BLaER1 (cell line): ENCODE measurements around the gene RTP5.
"Not testable (repeated sequence)": the region's sequence is repeated elsewhere in the genome, so short reads cannot be mapped to it uniquely, and the experiment has no call there.

Source experiments
- H3K27ac ChIP-seq: shearing (Covaris generic); formaldehyde crosslinking; 2 replicates; pipeline ENCODE4 v1.8.1; 2022
- H3K27me3 ChIP-seq: shearing (Covaris generic); formaldehyde crosslinking; 2 replicates; pipeline ENCODE4 v1.8.1; 2022
- H3K36me3 ChIP-seq: shearing (Covaris generic); formaldehyde crosslinking; 2 replicates; pipeline ENCODE4 v1.8.1; 2022
- H3K4me1 ChIP-seq: shearing (Covaris generic); formaldehyde crosslinking; 2 replicates; pipeline ENCODE4 v1.8.1; 2022
- H3K4me2 ChIP-seq: shearing (Covaris generic); formaldehyde crosslinking; 2 replicates; pipeline ENCODE4 v1.8.1; 2022
- H3K4me3 ChIP-seq: shearing (Covaris generic); formaldehyde crosslinking; 2 replicates; pipeline ENCODE4 v1.8.1; 2022
- H3K9ac ChIP-seq: shearing (Covaris generic); formaldehyde crosslinking; 2 replicates; pipeline ENCODE4 v1.8.1; 2022
- H3K9me3 ChIP-seq: shearing (Covaris generic); formaldehyde crosslinking; 2 replicates; pipeline ENCODE4 v1.8.1; 2022
- H4K20me1 ChIP-seq: shearing (Covaris generic); formaldehyde crosslinking; 2 replicates; pipeline ENCODE4 v1.8.1; 2022
- Cebpa-rat ChIP-seq: shearing (Covaris generic); IDR thresholded peaks from 2 replicates; pipeline ENCODE4 v1.8.1; 2022

Gene RTP5

DNA sequence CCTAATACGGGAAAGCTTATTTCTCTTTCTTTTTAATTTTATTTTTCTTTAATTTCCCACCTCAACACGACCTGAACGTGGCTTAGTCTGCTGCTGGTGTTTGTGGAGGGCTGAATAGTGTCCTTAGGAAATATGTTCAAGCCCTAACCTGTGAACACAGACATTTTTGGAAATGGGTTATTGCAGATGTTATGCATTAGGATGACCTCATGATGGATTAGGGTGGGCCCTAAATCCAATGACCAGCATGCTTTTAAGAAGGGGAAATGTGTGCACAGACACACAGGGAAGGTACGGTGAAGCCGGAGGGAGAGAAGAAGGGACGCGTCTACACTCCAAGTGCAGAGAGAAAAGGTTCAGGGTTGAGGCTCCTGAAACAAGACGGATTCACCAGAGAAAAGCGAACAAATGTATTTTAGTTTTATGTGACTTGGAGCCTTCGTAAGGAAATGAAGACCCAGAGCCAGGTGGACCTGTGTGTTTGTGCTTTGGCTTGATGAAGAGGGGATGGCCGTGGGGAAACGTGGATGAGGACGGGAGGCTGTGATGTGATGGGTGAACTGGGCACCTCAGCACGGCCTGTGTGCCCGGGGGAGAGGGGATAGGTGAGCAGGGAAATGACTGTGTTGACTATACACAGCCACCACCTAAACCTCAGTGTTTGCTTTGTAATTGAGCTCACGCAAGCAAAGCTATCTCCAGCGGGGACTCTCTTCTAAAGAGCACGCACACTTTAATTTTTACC lies 37.5 kb downstream of the RTP5 start:
- Histone ChIP-seq H3K4me3 (no peak overlapping the region), H3K4me2 (no peak overlapping the region), H4K20me1 (peaks cover 94% of the 10 kb centered on the region), H3K4me1 (peaks cover 45% of the 10 kb centered on the region), H3K27ac (no peak overlapping the region), H3K27me3 (no peaks in the 10 kb centered on the region), H3K36me3 (peaks cover 73% of the 10 kb centered on the region), H3K9ac (no peak overlapping the region), H3K9me3 (peaks cover 40% of the 10 kb centered on the region)
- TF ChIP-seq Cebpa-rat: no peak

DNA sequence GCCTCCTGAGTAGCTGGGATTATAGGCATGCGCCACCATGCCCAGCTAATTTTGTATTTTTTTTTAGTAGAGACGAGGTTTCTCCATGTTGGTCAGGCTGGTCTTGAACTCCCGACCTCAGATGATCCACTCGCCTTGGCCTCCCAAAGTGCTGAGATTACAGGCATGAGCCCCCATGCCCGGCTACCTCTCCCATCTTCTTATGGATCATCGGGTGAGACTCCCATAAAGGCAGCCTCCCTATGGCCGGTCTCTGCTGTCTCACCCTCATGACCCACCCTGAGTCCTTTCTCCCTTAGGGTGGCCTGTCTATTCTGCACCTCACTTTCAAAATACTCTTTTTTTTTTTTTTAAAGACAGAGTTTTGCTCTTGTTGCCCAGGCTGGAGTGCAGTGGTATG lies 38.3 kb downstream of the RTP5 start:
- Histone ChIP-seq H4K20me1 (peaks cover 93% of the 10 kb centered on the region), H3K9me3 (peaks cover 48% of the 10 kb centered on the region), H3K4me1 (peaks cover 37% of the 10 kb centered on the region), H3K36me3 (peaks cover 81% of the 10 kb centered on the region)
- H3K27me3 ChIP-seq, H3K4me3 ChIP-seq, H3K27ac ChIP-seq, H3K4me2 ChIP-seq, H3K9ac ChIP-seq: not testable (repeated sequence)

DNA sequence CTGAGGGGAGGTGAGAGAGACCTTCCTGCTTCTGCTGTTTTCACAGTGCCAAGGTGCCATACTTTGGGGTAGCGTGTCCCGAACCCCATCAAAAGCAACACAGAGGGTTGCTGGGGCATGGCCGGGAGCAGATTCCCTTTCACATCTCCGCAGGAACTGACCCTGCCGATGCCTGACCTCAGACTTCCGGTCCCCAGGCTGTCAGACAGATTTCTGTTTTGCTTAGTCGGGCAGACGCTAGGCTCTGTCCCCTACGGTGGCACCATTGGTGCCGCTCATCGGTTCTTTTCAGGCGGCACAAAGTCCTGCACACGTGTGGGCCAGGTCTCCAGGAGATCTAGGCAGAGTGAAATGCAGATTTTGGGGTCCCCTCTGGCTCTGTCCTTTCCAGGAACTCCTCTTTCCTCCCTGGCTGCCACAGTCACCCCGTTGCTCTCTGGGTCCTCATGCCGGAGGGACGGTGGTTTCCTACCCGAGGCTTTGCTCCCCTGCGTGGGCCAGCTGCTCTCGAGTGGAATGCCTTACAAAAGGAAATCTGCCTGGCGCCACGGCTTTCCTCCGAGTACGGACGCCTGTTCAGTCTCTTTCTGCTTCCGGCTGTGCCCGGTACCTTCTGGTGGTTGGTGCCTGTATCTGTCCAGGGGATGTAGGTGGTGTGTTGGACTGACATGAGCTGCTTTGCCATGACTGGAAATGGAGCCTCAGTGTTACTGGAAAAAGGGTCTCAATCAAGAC lies 39.3 kb downstream of the RTP5 start:
- Histone ChIP-seq H3K9me3 (peaks cover 57% of the 10 kb centered on the region), H3K4me3 (no peak overlapping the region), H3K36me3 (peaks cover 89% of the 10 kb centered on the region), H3K27ac (no peak overlapping the region), H3K4me1 (peaks cover 26% of the 10 kb centered on the region), H3K27me3 (no peaks in the 10 kb centered on the region), H4K20me1 (peaks cover 89% of the 10 kb centered on the region), H3K9ac (no peak overlapping the region), H3K4me2 (no peak overlapping the region)
- no peak for TF ChIP-seq Cebpa-rat

DNA sequence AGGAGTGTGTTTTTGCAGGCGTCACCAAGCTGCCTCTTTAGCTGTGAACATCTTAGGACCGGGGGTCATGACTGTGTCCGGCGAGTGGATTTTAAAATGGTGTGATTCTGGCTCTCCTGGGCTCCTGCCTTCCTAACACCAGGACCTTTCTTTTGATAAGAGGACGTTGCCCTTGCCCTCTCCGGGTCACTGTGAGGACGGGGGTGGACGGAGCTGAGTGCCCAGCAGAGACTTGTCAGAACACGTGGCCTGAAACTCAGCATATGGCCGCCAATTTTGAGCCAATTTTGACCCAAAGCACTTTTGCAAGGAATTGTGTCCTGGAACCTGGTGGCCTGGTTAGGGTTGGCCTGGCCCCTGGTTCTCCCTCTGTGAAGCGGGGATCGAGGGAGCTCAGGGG lies 40.2 kb downstream of the RTP5 start:
- Histone ChIP-seq H3K4me1 (peaks cover 17% of the 10 kb centered on the region), H3K4me2 (no peak overlapping the region), H4K20me1 (peaks cover 89% of the 10 kb centered on the region), H3K9me3 (peaks cover 65% of the 10 kb centered on the region), H3K27me3 (no peaks in the 10 kb centered on the region), H3K27ac (no peak overlapping the region), H3K36me3 (peaks cover 98% of the 10 kb centered on the region), H3K9ac (no peak overlapping the region), H3K4me3 (no peak overlapping the region)
- no peak for TF ChIP-seq Cebpa-rat

DNA sequence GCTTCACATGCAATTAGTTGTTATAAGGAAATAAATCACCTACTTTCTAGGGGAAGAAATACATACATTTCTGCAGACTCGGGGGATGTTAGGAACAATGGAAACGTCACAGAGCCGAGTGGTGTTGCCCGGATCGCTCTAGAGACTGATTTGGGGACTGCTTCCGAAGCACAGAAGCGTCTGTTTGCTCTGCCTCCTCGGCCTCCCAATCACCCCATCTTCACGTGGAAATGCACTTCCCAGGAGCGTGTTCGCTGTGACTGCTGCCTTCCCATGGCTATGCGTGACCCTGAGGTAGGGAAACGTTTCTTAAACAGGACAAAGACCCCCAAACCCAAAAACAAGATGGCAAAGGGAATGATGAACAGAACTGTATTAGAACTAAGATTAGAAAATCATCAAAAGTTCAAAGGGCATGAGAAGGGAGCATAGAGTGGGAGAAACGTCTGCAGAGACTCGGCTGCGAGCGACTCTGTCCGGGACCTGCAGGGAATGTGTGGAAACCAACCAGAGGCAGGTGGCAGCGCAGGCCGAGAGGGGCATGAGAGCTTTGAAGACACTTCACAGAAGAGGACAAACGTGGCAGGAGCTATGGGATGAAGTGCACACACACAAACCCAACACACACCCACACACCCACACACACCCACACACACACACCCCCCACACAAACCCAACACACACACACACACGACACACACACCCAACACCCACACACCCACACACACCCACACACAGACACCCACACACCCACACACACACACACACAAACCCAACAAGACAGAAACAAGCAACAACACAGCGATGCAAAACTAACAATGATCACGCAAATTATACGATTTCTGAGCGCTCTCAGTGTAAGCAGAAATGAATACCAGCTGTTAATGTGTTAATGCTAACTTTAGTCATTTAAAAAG lies 41.3 kb downstream of the RTP5 start:
- peaks cover 76% of the 10 kb centered on the region for H3K9me3 ChIP-seq

DNA sequence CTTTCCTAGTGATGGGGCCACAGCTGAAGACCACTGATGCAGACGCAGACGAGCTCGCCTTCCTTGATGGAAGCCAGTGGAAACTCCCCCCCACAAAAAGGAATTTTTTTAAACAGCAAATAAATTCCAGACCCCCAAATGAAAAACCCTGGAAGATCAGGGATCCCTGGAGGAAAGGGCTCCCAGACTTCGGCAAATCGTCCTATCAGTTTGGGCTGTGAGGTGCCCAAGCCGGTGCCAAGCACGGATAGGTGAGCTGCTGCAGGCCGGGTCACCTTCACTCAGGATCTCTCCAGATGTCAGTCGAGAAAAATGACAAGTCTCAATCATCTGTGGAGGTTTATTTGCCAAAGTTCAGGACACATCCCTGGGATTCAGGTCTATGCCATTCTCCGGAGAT lies 42.0 kb downstream of the RTP5 start:
- Histone ChIP-seq H3K36me3 (peaks cover 97% of the 10 kb centered on the region), H3K27me3 (no peaks in the 10 kb centered on the region), H3K9ac (no peak overlapping the region), H3K9me3 (peaks cover 83% of the 10 kb centered on the region), H3K4me3 (no peak overlapping the region), H3K27ac (no peak overlapping the region), H3K4me2 (no peak overlapping the region), H3K4me1 (no peaks in the 10 kb centered on the region), H4K20me1 (peaks cover 87% of the 10 kb centered on the region)
- TF ChIP-seq Cebpa-rat: no peak

More for the DNA sequence above, 41.3 kb downstream of the RTP5 start:
- no peak for TF ChIP-seq Cebpa-rat
- H3K4me3 ChIP-seq: no peak overlapping the region
- H3K27me3 ChIP-seq: no peaks in the 10 kb centered on the region
- H4K20me1 ChIP-seq: peaks cover 89% of the 10 kb centered on the region
- peaks cover 98% of the 10 kb centered on the region for H3K36me3 ChIP-seq
- peaks cover 6% of the 10 kb centered on the region for H3K4me1 ChIP-seq
- no peak overlapping the region for H3K4me2 ChIP-seq
- no peak overlapping the region for H3K9ac ChIP-seq
- H3K27ac ChIP-seq: no peak overlapping the region

DNA sequence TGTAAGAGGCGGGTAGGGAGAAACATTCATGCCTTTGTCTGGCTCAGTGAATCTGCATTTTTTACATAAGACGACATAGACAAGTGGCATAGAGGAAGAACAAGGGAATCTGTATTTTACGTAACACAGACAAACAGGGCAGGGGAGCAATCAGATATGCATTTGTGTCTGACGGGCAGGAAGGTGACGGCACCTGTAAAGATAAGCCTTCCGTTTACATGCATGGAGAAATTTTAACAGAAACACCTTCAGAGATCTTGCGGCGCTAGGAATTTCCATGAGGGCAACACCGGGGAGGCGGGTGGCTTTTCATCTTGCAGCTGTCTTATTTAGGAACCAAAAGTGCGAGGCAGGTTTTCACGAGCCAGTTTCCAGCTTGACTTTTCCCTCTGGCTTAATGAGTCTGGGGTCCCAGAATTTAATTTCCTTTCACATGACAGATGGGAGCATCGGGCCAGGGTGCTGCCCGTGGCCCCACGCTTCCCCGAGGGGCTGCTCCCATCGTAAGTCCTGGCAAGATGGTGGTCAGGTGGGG lies 42.6 kb downstream of the RTP5 start:
- Histone ChIP-seq H3K9ac (no peak overlapping the region), H3K36me3 (peaks cover 91% of the 10 kb centered on the region), H3K4me2 (no peak overlapping the region), H4K20me1 (peaks cover 86% of the 10 kb centered on the region), H3K27me3 (no peaks in the 10 kb centered on the region), H3K27ac (no peak overlapping the region), H3K9me3 (peaks cover 83% of the 10 kb centered on the region), H3K4me1 (no peaks in the 10 kb centered on the region), H3K4me3 (no peak overlapping the region)
- no peak for TF ChIP-seq Cebpa-rat

DNA sequence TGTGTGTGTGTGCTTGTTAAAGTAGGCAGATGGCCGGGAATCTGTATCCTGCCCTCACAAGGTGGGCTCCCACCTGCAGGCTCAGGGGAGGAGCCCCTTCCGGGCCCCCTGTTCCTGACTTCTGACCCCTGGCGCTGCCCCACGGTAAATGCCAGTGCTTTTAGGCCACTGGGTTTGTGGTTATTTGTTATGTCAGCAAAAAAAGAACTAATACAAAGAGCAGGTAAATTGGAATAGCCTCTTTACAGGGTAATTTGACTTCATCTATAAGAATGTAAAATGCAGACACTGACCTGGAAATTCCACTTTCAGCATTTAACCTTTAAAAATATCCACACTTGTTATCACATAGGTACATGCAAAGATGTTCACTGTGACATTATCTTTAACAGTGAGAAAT lies 44.2 kb downstream of the RTP5 start:
- Histone ChIP-seq H3K9me3 (peaks cover 74% of the 10 kb centered on the region), H4K20me1 (peaks cover 85% of the 10 kb centered on the region), H3K27me3 (no peaks in the 10 kb centered on the region), H3K36me3 (peaks cover 75% of the 10 kb centered on the region), H3K9ac (no peak overlapping the region), H3K27ac (no peak overlapping the region), H3K4me1 (no peaks in the 10 kb centered on the region), H3K4me2 (no peak overlapping the region), H3K4me3 (no peak overlapping the region)
- TF ChIP-seq Cebpa-rat: no peak

DNA sequence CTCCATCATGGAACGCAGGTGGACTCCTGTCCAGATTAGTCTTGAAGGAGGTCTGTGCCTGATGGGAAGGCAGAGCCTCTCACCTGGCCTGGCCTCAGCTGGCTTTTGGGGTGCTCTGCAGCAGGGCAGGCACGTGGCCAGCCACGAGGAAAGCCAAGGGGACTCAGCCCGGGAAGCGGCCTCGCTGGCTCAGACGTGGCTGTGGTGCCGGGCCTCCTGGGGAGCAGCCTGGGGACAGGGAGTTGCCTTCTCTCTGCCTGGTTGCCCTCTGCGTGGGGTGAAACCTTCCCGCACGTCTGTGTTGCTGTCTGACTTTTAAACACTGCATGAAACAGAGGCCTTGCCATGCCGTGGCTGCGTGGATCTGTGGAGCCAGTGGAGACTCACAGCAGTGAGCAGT lies 45.0 kb downstream of the RTP5 start:
- Histone ChIP-seq H3K4me3 (no peak overlapping the region), H3K36me3 (peaks cover 67% of the 10 kb centered on the region), H3K4me1 (no peaks in the 10 kb centered on the region), H3K4me2 (no peak overlapping the region), H3K27ac (no peak overlapping the region), H3K27me3 (no peaks in the 10 kb centered on the region), H3K9me3 (peaks cover 67% of the 10 kb centered on the region), H3K9ac (no peak overlapping the region), H4K20me1 (peaks cover 85% of the 10 kb centered on the region)
- no peak for TF ChIP-seq Cebpa-rat

DNA sequence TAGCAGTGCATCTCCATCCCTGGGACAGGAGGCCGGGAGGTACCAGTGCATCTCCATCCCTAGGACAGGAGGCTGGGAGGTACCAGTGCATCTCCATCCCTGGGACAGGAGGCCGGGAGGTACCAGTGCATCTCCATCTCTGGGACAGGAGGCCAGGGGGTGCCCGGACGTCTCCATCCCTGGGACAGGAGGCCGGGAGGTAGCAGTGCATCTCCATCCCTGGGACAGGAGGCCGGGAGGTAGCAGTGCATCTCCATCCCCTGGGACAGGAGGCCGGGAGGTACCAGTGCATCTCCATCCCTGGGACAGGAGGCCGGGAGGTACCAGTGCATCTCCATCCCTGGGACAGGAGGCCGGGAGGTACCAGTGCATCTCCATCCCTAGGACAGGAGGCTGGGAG lies 52.1 kb downstream of the RTP5 start:
- H3K4me3 ChIP-seq: not testable (repeated sequence)

More for the DNA sequence above, 52.1 kb downstream of the RTP5 start:
- H3K4me2 ChIP-seq, H3K27ac ChIP-seq, H3K9ac ChIP-seq, H3K9me3 ChIP-seq, H3K27me3 ChIP-seq: not testable (repeated sequence)
- Histone ChIP-seq H3K4me1 (peaks cover 47% of the 10 kb centered on the region), H4K20me1 (peaks cover 98% of the 10 kb centered on the region), H3K36me3 (peaks cover 35% of the 10 kb centered on the region)
